GF-D8 (cell line): ENCODE results near the gene ICAM5.
"Not testable (repeated sequence)": the region's sequence is repeated elsewhere in the genome, so short reads cannot be mapped to it uniquely, and the experiment has no call there.

ENCODE experiments used
- DNase-seq: peaks from one replicate; lab custom pipeline; 2025; lab: John Stamatoyannopoulos, UW

The ICAM5 gene

DNA sequence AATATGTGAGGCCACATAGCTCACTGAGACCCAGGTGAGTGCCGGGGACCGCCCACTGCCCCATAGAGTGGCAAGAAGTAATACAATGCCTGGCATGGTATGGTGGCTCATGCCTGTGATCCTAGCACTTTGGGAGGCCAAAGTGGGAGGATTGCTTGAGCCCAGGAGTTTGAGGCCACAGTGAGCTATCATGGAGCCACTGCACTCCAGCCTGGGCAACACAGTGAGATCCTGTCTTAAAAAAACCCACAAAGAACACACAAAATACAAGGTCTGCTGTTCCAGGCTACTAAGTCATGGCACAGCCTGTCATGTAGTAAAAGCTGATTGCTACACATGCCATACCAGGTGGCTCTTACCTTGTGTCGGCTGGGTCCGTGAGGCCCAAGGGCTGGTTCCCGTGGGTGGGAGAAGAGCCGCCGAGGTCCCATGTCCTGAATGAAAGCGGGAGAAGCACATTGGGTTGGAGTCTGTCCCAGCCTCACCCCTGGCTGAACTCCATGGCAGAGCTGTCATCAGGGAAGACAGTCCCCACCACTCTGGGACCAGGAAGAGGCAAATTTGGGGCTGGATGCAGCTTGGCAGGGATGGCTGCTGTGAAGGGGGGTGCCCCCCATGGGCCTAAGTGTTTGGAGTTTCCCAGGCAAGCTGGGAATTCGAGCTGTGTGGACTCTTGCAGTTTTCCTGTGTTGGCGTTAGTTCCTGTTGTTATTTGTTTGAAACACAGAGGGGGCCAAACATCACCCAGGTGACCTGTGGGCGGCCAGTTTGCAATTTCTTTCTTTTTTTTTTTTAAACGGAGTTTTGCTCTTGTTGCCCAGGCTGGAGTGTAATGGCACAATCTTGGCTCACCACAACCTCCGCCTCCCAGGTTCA is 29.3 kb downstream of the ICAM5 start:
- DNase-seq = no peak

DNA sequence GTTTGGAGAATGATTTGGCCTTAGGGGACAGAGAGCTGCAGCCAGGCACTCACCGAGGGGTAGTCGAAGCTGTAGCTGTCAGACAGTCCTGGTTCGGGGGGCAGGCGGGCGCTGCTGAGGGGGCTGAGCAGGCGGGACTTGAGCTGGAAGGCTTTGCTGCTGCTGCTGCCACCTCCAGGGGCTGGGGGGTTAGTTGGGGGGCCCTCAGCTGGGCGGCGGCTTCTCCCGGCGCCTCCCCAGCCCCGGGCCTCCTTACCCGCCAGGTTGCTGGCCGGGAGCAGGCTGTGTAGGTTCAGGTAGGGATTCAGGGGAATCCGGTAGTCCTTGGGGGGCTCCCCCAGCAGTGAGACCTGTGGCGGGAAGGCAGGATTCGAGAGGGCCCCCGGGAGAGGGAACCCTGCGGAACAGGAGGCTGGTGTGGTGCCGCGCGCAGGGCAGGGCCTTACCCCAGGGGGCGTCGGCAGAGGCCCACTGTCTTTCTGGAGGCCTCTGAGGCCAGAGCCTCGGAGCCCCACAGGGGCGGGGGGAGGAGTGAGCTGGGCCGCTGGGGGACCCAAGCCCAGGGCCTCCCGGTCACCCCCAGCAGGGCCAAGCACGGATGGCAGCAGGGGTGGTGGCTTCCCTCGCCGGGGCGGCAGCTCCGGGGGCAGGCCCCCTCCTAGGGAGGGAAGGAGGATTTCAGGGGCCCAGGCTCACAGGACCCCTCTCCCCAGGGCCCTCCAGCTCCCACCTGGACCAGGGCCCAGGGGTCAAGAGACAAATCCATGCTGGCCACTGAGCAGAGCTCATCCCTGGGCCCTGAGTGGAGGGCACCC is 31.1 kb downstream of the ICAM5 start:
- DNase-seq = no peak

DNA sequence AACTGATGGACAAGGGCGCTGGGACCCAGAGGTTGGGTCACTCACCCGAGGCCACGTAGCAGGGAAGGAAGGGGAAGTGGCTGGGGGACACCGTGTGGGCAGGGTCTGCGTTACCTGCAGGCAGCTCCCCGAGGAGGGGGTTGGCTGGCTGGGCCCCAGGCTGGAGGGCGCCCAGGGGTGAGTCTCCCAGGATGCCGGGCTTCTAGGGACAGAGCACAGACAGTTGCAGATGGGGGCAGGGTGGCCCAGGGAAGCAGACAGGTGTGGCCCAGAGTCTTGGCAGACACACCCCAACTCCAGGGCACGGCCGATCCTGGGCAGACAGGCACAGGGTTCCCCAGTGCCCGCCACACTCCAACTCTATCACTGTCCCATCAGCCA is 31.7 kb downstream of the ICAM5 start:
- DNase-seq = no peak

DNA sequence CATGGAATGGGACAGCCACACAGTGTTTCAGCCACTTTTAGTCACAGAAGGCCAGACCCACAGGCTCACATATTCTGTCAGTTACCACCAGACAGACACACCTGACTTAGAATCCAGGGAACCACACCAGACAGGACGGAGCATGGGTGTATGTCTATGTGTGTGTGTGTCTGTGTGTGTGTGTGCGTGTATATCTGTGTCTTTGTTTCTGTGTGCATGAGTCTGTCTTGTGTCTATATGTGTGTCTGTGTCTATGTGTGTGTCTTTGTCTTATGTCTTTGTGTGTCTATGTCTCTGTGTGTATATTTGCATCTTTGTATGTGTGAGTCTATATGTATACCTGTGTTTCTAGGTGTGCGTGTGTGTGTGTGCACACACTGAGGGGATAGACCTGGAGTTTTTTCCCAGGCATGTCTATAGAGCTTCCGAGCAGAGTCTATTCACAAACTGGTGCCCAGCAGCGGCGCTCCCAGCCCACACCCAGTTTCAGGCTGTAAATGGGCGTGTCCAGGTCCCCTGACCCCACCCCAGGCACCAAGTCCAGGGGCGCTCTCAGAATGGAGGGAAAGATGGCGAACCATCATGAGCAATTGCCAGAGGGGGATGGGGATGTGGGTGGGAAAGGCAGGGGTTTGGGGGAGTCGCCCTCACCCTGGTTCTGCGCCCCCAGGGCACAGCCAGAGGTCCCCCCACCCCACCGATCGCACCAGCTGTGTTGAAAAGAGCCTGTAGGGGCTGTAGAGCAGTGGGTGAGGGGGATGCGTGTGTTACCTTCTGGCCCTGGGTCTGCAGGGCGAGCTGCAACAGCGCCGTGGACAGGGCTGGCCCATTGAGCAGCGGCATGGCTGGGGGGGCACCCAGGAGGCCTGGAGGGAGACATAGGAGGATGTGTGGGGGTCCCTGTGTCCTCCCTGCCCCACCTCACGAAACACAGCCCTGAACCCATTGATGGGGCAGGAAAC is 32.4 kb downstream of the ICAM5 start:
- DNase-seq = no peak

DNA sequence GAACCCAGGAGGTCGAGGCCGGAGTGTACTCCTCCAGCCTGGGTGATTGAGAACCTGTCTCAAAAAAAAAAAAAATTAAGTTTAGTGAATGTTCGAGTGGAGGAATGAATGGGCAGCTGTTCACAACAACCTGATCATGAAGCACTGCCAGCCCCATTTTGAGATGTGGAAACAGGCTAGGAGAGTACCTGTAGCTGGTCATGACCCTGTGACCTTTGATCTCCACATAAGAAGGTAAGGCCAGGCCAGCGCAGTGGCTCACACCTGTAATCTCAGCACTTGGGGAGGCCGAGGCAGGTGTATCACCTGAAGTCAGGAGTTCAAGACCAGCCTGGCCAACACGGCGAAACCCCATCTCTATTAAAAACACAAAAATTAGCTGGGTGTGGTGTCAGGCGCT is 36.0 kb downstream of the ICAM5 start:
- DNase-seq = no peak

DNA sequence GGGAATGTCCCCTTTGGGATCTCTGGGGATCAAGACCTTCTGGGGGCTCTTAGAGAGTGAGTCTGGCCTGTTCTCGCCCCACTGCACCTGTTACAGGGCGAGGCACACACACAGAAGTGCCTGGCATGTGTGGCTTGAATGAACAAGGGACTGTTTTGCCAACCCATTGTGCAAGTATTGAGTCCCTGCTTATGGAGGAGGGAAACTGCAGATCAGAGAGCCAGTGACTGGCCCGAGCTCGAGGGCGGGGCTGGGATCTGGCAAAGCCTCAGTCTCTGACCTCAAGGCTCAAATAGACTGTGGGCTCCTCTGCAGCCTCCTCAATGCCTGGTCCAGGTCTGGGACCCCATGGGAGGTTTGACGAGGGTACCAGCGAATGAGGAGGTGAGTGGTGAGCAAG is 38.0 kb downstream of the ICAM5 start:
- no peak for DNase-seq

DNA sequence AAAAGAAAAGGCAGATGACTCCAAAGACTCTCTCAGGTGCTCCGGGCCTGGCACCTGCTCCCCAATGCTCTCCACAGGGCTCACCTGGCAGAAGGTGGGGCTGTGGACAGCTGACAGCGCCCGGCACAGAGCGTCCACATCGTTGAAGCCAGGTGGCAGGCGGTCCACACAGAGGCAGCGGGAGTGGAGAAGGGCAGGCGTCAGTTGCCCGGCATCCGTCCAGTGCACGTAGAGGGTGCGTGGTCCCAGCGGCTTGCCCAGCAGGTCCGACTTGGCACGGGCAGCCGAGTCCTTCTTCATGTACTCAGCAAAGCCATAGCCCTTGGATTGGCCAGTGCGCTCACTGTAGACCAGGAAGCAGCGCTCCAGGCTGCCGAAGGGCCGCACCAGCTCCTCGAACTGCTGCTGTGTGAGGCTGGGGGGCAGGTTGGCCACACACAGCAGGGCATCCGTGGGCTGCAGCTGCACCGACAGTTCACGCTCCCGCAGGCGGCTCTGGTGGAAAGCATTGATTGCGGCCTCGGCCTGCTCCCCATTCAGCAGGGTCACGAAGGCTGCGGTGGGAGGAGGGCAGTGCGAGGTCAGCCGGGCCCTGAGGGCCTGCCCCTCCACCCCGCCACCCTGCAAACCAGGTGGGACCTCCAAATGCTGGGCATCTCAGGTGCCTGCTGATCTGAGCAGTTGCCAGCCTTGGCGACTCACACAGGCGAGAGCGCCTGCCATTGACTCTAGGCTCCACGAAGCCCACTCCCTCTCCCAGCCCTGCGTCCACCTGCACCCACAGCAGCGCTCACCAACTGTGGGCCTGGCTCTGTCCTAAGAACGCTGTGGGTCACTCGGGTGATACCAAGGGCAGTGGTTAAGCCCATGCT is 39.0 kb downstream of the ICAM5 start:
- no peak for DNase-seq

DNA sequence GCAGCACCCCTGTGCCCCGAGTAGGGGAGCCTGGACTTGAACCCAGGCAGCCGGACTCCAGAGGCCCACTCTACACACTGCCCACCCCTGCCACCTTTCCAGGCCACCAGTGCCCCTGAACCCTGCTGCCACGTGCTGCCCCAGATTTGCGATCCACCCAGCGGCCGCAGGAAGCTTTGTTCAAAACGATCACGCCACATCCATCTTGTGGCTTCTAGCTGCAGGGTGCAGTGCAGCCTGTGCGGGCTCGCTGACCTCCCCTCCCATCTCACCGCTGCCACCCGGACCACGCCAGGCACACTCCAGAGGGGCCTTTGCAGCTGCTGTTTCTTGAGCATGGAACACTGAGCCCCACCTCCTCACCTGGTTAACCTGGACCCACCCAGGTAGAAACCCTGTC is 39.8 kb downstream of the ICAM5 start:
- DNase-seq = no peak

DNA sequence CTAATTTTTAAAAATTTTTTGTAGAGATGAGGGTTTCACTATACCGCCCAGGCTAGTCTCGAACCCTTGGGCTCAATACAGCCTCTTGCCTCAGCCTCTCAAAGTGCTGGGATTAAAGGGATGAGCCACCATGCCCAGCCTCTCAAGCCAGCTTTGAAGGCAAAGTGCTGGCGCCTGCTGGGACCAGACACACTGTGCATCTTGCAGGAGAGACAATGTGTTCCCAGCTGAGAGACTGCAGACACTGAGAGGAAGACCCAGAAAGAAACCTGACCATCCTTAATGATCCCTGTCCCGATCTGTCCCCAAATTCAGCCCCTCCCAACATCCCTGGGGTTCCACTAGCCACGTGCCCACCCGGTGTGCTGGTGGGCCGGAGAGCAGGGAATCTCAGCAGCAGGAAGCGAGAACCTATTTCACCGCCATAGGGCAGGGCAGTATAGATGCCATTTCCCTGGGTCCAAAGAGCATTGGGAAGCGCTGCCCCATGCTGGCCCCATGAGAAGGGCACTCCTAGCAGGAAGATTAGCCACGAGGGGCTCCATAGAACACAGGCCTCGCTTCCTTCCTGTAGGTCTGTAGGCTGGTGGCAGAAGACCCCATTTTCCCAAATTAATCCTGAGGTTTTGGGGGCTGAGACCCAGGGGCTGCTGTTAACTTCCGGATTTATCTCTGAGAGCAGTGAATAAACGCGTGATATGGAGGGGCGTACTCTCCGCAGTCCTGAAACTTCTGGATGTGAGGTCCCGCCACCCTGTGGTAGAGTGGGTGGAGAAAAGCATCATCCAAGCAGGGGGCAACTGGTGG is 42.6 kb downstream of the ICAM5 start:
- no peak for DNase-seq

DNA sequence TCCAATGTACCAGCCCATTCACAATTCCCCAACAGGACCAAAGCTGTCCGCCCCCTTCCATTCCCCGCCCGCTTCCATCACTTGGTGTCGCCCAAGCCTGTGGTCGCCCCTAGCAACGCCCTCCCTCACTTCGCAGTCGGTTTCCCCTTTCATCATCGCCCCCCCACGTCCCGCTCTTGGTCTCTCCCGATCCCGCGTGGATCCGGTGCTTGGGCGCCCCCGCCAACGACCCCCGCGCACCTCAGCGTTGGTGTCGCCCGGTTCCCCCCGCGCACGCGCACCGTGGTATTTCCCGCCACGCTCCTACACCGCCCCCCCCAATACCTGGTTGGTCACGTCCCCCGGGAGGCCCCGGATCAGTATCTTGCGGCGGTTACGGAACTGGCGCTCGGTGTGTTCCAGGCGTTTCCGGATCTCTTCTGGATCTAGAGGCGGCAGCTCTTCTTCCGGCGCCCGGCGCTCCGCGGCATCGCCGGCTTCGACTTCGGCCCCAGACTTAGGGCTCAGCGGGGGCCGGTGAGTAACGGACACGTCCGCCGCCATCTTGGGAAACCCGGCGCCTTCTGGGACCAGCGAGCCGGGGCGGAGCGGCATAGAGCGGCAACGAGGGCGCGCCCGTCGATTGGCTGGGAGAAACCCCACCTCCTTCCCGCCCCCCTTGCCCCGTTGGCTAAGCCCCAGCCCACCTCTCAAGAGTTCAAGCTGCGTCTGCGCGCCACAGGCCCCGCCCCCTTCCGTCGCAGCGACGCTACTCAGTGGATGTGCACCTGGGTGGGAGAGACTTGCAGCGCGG is 43.4 kb downstream of the ICAM5 start, which contains the start of gene RAVER1:
RAVER1 (minus strand) TSS at position 565 of the 793 bp plus-strand sequence; CDS start at position 543, 22 bp downstream.
- peak; percentile 89 for DNase-seq

DNA sequence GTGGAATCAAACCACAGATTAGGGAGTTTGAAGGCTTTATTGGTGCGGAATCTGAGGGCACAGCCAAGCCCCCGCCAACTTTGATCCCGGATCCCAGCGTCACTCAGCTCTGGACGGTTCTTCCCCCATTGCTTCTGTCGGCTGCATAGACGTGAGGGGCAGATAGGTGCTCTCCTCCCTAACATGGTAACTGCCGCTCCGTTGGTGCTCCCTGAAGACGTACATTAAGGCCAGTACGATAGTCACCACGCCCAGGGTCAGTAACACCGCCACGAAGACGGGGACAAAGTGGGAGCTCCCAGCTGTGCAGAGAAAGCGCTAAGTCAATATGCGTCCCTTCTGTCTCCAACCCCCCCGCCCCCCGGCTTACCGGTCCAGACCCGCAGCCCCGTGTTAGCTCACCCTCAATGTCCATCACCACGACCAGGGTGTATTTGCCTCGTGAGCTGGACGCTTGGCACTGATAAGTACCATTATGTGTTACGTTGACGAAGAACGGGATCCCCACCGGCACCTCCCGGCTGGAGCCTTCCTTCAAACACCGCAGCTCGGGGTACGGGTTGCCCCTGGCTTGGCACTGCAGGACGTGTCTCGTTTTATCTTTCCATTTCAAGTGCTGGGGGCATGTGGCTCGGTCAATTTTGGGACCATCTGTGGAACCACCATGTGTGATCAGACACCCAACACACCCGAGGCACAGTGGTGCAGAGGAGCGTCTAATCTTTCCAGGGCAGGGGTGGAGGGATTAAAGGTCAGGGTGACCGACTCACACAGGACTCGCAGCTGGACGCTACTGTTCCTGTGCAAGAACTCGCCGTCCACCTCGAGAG is 44.2 kb downstream of the ICAM5 start:
- no peak for DNase-seq

DNA sequence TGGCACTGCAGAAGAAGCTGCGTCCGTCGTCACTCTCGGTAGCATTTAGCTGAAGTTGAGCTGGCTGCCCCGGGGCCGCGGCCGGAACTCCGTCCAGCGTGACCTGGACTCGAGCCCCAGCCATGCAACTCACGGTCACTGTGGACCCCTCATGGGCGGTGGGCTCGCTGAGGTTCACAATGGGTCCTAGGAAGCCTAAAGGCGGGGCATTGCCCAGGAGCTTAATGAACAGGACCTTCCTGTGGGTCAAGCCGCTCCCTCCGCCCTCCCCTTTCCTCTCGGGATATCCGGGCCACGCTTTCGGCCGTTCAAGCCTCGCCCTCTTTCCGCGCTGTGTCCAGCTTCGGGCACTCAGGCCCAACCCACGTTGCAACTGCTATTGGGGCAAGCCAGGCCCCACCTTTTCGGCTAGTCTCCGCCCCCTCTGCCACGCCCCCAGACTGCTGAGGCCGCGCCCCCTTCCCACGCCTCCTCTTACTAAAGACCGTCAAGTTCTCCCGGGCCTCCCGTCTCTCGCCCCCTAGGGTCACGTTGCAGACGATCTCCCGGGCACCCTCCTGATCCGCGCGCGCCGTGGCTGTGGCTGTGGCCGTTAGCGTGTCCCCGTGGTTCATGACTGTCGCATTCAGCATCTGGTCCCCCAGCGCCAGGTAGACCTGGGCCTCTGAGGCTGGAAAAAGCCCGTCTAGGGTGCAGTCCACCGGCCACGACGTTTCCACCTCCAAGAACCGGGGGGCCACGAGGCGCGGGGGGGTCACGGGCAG is 45.0 kb downstream of the ICAM5 start:
- DNase-seq = no peak

DNA sequence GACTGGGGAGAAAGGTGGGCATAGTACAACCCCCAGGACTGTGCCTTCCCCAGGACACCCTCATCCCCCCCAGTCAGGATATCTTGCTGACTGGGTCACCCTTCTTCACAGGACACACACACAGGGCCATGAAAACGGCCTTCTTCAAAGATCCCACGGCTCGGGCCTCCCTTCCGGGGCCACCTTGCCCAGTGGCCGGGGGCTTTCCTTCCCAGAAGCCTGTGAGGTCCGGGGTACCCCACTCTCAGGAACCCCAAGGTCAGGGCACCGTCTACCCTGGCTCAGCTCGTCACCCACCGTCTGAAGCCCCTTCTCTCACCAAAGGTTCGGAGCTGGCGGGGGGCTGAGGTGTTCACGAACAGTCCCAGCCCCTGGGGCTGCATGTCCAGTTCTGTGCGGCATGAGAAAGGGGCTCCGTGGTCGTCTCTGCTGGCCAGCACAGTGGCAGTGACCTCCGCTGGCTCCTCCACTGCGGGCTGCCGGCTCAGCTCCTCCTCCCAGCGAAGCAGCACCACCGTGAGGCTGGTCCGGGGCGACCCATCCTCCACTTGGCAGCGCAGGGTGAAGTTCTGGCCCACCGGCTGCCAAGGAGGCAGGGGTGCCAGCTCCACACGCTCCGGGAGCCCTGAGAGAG is 45.7 kb downstream of the ICAM5 start:
- DNase-seq = no peak

DNA sequence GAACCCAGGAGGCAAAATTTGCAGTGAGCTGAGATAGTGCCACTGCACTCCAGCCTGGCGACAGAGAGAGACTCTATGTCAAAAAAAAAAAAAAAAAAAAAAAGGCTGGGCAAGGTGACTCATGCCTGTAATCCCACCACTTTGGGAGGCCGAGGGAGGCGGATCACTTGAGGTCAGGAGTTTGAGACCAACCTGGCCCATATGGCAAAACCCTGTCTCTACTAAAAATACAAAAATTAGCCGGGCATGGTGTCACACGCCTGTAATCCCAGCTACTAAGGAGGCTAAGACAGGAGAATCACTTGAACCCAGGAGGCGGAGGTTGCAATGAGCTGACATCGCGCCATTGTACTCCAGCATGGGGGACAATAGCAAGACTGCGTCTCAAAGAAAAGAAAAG is 47.0 kb downstream of the ICAM5 start:
- DNase-seq = not testable (repeated sequence)

DNA sequence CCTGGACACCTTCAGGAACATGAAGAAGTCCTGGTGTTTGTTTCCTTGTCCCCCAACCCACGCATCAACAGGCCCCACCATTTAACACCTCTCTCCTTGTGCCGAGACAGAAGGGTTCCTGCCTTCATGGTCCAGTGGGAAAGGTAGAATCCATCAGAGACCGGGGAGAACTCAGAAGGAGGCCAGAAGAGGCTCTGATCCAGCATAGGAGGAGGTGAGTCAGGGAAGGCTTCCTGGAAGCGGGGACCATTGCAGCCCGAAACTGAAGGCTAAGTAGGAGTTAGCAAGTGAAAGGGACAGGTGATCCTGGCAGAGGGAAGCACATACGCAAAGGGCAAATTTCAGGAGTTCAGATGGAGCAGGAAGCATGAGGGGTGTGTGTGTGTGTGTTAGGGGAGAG is 49.2 kb downstream of the ICAM5 start:
- DNase-seq = no peak

DNA sequence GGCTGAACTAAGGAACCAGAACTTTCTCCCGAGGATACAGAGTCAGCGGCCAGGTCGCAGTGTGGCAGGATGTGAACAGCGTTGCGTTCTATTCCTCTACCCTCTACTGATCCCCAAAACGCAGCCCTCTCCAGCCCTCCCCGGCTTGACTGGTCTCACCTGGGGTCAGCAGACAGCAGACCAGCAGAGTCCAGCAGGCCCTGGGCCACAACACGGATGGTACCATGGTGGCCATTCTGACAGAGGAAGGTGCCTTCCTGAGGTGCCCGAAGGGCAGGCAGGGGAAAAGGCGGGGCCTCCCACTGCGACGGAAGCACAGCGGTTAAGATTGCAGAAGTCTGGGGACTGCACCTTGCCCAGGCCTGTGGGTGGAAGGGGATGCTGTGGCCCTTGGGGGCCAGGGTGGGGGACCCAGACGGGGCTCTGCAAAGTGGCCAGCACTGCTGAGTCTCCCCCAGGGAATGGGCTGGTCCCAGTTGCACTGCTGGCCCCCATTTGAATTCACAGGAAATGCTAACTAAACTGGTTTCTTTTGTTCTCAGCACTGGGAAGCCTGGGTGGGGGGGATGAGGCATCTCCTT is 49.7 kb downstream of the ICAM5 start, which contains the start of gene ICAM3:
ICAM3 (minus strand) TSS at position 245 of the 581 bp plus-strand sequence; CDS start at position 235, 10 bp downstream.
- DNase-seq = peak; percentile 59

DNA sequence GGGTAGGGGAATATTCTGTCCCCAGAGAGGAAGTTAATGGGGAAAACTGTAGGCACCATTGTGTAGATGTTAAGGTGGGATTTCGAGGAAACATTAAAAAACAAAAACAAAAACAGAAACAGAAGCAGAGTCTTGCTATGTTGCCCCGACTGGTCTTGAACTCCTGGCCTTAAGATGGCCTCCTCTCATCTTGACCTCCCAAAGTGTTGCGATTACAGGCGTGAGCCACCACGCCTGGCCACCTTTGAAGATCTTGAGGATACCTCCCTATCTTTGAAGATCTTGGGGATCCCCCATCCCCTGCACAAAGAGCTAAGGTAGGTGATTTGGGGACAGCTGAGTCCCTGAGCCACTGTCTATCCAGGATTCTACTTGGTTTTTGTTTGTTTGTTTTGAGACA is 50.2 kb downstream of the ICAM5 start:
- DNase-seq = no peak
